Breast epithelium (tissue), 3 donors: ENCODE measurements around the gene SYT14.

Experiments
- CTCF ChIP-seq, 3 donors: fragments of 450-650 bp; IDR thresholded peaks; one replicate each; pipeline ENCODE4 v1.5.1; 2016 to 2017; ENCODE audit warnings: antibody characterized with exemption in 3 of 3, mild to moderate bottlenecking in 3 of 3, moderate library complexity in 3 of 3
- POLR2A ChIP-seq: fragments of 450-650 bp; IDR thresholded peaks from one replicate; pipeline ENCODE4 v1.6.1; 2016; ENCODE audit warnings: antibody characterized with exemption, mild to moderate bottlenecking, moderate library complexity
- POLR2AphosphoS5 ChIP-seq, 3 donors: sonication (generic); formaldehyde crosslinking; IDR thresholded peaks; one replicate each; pipeline ENCODE4 v1.6.1; 2017; ENCODE audit warnings: antibody characterized with exemption in 3 of 3

- TF ChIP-seq CTCF (IDR thresholded peaks at IDR 0.05) (no peak), POLR2A (no peak), POLR2AphosphoS5 (IDR thresholded peaks at IDR 0.05) (no peak)
Measured at GRCh38 chr1:210089855-210090254, 151.8 kb downstream of the SYT14 start.
